Mammary epithelial cell (primary cell): ENCODE results near the gene SMARCA1.

Experiments
- EZH2 ChIP-seq: IDR thresholded peaks from 2 replicates; pipeline ENCODE4 v1.6.1; 2012; ENCODE audit warnings: low read length, inconsistent platforms, borderline replicate concordance
- TF ChIP-seq, protein P1 (sequence below), 2 donors: IDR thresholded peaks in 1 of 2; conservative IDR thresholded peaks in 1 of 2; 2 replicates each; pipeline ENCODE4 v1.5.1; 2011 to 2012; ENCODE audit warnings: inconsistent platforms in 2 of 2, low read length in 2 of 2, mild to moderate bottlenecking in 2 of 2, control low read depth in 1 of 2, low read depth in 1 of 2; ENCODE audit not compliant: insufficient read depth in 1 of 2; ENCODE audit errors: extremely low read depth in 1 of 2

DNA sequence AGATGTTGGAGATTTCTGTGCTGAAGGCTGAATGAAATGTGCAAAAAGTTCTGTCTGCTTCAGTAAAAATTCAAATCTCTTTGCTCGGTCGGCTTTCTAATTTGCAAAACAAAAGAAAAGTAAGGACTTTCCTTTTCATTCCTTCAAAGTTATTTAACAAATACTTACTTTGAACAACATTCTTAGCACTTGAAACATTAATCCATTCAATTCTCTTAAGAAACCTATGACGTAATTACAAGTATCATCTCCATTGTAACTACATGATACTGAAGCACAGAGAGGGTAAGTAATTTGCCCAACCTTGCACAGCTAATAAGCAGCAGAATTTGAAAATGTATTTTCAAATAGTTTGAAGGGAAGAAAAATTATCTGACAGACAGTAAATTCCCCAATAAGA, 6.9 kb downstream of the SMARCA1 start:
- TF ChIP-seq, protein P1, sequence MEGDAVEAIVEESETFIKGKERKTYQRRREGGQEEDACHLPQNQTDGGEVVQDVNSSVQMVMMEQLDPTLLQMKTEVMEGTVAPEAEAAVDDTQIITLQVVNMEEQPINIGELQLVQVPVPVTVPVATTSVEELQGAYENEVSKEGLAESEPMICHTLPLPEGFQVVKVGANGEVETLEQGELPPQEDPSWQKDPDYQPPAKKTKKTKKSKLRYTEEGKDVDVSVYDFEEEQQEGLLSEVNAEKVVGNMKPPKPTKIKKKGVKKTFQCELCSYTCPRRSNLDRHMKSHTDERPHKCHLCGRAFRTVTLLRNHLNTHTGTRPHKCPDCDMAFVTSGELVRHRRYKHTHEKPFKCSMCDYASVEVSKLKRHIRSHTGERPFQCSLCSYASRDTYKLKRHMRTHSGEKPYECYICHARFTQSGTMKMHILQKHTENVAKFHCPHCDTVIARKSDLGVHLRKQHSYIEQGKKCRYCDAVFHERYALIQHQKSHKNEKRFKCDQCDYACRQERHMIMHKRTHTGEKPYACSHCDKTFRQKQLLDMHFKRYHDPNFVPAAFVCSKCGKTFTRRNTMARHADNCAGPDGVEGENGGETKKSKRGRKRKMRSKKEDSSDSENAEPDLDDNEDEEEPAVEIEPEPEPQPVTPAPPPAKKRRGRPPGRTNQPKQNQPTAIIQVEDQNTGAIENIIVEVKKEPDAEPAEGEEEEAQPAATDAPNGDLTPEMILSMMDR (conservative IDR thresholded peaks at IDR 0.05 in 1 of 2, IDR thresholded peaks at IDR 0.05 in 1 of 2; ENCODE audit: extremely low read depth in 1 of 2, insufficient read depth in 1 of 2, low read depth in 1 of 2, low read length in 2 of 2), result no peak
- no peak for TF ChIP-seq EZH2
